CD4-positive, alpha-beta T cell treated with Interferon gamma for 1 hour (primary cell): Measurements from ENCODE around the gene IL1RN.

Experiments used
- DNase-seq: peaks from one replicate; pipeline ENCODE4 v3.0.0-alpha.2; 2020

IL1RN gene

DNA sequence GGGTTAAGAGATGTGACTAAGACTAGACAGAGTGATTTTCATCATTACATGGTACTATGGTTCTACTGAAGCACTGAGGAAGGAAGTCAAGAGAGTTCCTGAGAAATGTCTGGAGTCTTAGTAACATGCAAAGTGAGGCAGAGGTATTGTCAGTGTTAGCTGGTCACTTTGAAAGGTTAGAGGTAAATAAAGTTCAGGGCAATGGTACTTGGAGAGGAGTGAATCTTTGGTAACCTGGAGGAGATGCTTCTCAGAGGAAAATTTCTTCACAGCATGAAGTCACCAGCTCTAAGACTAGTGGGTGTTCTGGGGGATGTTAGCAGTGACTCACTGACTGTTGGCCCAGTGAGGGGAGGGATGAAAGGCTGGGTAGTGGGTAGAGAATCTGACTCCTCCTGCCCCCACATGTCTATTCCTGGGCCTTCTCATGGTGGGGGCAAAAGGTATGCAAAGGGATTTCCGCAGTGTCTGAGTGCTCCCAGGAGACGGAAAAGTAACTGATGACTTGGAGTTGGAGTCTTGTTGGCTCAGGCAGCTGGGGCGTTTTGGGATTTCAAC is 23.3 kb upstream of the IL1RN start:
- DNase-seq, result no peak

DNA sequence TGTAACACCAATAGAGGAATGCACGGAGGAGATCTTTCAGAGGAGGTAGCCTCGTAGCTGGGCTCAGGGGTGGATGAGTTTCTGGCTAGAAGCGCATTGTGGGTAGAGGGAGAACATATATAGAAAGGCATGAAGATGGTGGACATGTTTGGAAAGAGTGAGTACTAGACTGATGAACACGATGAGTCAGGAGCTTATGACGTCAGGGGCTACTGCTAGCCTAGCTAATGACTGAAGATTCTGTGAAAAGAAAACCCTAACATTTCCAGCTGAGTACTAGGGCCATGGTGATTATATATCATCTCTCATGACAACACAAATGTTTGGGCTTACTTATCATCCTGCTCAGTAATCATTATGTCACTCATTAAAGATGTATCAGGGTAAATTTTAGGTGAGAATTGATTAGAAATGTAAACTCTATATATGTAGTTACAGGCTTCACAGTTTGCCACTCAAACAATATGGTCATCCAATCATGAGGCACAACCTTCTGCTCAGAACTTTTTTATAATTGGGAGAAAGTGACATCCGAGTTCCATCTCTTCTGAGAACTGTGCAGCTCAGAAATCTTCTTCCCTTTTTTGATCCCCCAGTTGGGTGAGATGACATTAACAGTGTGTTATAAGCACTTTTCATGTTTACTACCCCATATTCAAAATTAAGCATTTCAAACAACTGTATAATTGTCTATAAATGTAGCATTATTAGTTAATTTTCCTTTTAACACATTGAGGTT is 22.2 kb upstream of the IL1RN start:
- no peak for DNase-seq

DNA sequence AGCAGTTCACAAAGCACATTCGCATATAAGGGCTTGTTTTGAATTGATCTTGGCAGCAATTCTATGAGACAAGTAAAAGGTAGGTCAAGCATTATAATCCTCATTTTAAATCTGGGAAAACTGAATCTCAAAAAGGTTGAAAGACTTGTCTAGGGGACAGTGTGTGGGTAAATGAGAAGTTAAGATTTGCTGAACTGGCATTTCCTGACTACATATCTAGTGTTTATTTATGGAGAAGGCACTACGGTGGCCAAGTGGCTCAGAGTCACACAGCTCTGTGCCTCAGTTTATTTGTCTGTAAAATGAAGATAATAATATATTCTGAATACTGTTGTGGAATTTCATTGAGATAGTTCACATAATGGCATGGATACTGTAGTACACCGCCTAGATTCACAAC is 16.3 kb upstream of the IL1RN start:
- no peak for DNase-seq

DNA sequence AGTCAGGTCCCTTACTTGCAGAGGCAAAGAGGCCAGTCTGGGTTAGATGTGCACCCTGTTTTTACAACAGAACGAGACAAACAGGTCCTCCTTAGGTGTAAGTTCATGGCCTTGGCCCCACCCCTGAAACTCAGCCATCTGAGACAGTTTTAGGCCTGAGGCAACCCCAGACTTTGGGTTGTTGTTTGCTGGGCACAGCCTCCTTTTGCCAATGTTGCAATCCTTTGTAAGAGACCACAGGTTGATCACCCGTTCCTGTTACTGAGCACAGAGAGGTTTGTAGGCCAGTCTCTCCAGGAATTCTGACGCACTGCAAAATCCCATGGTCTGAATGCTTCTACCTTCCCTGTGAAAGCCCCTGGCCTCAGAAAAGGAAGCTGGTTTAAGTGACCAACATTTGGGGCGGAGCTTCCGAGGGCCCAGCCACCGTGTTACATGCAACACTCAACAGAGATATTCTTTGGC is 15.5 kb upstream of the IL1RN start:
- DNase-seq, result peak; percentile 60

DNA sequence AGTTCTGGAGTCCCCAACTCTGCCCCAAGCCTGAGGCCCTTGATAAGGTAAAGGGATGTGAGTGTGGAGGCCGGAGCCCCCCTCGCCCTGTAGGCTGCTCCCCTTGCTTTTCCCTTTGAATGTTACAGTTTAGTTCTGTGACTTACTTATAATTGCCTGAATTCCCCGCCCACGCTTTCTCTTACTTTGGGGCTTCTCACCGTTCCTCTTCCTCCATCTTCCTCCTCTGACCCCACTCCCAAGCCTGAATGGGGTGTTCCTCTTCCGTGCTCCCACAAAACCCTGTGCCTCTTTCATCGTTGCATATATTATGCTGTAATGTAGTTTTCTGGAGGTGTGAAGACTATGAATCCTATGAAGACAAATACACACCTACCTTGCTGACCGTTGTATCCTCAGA is 15.0 kb upstream of the IL1RN start:
- DNase-seq, result no peak

DNA sequence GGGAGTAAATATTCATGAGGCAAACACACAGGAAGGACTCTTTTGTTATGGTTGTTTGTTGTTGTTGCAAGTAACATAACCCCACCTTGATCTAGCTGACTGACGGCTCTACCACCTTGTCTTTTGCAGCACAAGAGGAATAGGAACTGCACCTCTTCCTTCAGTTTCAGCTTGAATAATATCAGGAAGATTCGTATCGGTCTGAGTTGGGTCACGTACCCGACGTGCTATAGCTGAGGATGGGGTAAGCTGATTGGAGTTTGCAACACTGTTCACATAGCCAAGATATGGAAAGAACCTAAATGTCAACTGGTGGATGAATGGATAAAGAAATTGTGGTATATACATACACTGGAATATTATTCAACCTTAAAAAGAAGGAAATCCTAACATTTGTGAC is 14.5 kb upstream of the IL1RN start:
- DNase-seq, result no peak

DNA sequence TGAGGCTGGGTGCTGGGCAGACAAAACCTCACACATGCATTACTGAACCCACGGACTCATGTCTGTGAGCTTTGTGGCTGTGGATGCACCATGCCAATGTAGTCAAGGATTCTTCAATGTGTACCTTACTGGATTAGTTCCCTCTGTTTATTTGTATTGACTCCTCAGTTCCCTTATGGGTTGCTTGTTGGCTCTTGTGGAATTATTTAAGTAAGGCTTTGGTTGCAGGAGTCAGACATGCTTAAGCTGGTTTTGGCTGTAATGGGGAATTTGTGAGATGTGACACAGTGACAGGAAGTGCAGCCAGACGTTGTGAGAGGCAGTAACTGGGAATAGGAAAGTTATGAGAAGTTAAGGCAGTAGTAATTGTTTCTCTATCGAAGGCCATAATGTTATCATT is 13.6 kb upstream of the IL1RN start:
- DNase-seq, result no peak

DNA sequence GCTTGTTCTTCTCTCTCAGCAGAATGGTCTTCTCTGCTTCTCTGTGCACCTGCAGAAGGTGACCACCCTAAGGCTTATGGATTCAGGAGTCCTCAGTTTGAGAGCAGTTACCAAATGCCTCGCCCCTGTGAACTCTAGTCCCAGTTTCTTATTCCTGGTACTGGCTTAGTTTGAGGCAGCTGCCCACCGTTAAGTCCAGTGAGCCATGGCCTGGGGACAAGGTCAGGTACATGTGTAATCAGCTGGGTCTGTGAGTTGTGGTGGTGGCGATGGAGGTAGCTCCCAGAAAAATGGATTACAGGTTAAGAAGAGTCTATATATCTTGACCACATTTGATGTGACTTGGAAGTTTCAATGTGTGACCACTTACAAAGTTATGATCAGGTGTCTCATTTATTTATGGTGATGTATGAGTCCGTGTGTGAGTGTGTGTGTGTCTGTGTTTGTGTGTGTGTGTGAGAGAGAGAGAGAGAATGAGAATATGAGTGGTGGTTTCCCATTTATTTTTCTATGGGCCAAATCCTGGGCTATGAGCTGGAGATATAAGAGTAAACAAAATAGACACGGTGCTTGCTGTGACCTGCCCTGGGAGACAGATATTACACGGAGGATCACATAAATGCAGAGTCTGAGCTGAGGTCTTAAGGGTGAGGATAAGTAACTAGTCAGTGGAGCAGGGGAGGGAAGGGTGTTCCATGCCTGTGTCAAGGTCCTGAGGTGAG is 13.0 kb upstream of the IL1RN start:
- no peak for DNase-seq

DNA sequence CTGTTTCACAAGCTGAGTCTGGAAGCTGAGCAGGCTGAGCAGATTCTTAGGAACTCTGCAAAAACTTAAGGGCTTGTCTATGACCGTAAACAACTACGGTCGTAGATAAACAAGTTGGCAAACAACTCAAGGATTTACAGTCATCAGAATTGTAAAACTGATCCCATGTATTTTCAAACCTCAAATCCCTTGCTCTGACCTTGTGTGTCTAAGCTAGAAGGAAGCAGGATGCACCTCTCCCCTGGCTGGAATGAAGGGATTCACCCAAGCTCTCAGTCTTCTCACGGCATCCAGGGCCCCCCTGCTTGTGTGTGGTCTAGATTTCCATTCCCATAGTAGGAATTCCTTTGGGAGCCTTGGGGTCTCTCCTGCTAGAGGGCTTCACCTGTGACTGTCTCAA is 12.4 kb upstream of the IL1RN start:
- DNase-seq, result no peak

DNA sequence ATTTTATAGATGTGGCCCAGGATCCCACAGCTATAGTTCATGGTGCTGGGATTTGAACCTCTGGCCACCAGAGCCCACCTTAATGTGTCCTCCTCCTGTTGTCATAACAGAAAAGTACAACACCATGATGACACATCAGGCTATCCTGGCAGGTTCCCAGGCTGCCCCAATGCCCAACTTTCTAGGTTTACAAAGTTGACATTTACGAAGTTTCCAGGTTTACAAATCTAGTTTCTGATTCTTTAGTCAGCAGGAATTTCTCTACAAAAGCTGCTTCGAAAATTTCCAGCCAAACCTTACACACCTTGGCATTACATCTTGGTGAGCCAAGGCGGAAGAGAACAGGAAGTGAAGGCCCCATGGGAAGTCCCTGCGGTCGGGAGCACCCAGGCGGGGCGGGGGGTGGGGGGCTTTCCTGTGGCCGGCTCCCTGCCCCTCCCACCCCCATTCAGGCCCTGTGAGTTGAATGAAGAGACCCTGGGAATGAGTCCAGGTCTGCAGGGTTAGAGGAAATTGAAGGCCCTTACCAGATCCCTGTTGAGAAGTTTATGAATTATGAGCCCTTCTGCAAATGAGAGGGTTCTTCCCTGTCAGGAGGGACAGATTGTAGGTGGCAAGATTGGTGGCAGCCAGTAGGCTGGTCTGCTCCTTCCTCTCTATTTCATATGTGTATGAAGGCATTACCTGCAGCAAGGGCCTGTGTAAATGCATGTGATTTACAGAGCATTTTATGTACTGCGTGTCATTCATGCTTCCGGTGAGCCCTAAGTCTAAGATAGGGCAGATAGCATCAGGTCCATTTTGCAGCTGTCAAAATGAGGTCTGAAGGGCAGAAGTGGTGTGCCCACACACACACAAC is 11.1 kb upstream of the IL1RN start:
- peak; percentile 42 for DNase-seq

DNA sequence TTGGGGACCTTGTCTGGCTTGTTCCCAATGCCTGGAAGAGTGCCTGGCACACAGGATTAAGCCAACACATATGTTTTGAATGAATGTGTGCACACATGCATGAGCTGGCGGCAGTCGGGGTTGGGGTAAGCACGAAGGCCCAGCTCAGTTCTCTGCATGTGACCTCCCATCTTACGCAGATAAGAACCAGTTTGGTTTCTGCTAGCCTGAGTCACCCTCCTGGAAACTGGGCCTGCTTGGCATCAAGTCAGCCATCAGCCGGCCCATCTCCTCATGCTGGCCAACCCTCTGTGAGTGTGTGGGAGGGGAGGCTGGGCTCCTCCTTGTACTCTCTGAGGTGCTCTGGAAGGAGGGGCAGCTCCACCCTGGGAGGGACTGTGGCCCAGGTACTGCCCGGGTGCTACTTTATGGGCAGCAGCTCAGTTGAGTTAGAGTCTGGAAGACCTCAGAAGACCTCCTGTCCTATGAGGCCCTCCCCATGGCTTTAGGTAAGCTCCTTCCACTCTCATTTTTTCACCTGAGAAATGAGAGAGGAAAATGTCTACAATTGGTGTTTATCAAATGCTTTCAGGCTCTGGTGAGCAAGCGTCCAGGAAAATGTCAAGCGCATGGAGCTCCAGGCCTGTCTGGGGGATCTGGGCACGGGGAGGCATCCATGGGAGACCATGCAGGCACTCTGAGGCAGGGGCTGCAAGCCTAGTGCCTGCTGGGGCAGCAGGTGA is 9.7 kb upstream of the IL1RN start:
- DNase-seq, result no peak

DNA sequence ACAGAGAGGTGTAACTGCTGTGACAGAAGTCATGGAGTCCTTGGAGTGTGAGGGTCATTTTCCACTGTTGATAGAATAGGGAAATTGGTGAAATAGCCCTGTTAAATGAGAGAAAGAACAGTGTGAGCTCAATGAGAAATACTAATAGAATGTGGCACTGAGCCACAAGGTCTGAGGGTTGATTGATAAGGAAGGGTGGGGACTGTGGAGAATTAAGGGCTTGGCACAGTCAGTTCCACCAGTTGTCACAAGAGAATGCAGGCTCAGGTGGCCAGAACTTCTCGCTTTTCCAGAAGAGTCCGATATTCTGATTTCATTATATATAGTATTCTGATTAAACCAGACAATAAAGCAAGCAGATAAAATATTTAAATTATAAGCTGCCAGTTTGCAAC is 9.1 kb upstream of the IL1RN start:
- DNase-seq, result no peak

DNA sequence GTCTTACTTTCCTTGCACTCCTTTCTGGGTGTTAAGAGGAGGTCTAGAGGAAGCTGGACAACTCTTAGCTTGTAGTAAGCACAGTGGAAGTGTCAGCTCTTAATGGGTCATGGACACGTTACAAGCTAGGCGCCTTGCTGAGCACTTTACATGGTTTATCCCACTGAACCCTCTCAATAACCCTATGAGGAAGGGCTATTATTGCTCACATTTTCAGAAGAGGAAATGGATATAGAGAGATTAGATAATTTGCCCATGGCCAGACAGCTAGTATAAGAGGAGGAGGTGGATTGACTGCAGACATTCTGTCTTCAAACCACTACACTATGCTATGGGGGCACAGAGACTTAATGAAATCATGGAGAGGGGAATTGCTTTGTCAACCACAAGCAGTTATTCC is 8.3 kb upstream of the IL1RN start:
- DNase-seq, result no peak

DNA sequence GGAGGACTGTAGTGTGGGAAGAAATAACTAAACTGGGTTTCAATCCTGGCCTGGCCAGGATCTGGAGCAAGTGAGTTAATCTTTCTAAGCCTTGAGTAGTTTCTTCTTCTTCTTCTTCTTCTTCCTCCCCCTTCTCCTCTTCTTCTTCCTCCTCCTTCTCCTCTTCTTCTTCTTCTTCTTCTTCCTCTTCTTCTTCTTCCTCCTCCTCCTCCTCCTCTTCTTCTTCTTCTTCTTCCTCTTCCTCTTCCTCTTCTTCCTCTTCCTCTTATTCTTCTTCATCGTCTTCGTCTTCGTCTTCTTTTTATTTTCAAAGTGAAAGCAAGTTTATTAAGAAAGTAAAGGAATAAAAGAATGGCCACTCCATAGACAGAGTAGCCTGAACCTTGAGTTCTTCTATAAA is 6.5 kb upstream of the IL1RN start:
- DNase-seq, result no peak

DNA sequence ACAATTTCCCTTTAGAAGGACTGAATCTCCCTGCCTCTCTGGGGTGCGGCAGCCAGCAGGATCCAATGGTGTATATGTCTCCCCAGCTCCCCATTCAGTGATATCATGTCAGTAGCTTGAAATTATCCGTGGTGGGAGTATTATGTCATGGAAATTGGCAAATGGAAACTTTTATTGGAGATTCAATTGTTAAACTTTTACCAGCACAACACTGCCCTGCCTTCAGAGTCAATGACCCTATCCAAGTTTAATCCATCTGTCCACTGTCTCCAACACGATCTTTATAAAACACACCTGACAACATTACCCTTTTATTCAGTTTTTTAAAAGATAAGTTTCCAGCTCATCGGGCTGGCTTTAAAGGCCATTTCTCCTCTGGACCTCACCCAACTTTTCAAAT is 5.0 kb upstream of the IL1RN start:
- DNase-seq, result no peak

DNA sequence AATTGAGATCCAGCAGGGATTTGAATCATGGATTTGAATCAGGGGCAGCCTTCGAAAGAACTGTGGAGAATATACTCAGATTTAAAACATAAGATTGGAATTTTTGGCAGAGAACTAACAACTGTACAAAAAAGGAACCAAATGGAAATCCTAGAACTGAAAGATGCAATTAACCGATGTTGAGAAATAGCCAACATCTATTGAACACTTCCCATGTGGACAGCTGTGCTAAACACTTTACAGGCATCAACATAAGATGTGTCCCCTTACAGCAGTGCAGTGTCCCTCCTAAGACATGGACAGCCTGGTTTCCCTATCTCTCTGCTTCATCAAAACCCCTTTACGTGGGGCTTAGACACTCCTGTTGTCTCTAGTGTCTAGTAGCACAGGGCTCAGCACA is 3.7 kb upstream of the IL1RN start:
- DNase-seq, result no peak

DNA sequence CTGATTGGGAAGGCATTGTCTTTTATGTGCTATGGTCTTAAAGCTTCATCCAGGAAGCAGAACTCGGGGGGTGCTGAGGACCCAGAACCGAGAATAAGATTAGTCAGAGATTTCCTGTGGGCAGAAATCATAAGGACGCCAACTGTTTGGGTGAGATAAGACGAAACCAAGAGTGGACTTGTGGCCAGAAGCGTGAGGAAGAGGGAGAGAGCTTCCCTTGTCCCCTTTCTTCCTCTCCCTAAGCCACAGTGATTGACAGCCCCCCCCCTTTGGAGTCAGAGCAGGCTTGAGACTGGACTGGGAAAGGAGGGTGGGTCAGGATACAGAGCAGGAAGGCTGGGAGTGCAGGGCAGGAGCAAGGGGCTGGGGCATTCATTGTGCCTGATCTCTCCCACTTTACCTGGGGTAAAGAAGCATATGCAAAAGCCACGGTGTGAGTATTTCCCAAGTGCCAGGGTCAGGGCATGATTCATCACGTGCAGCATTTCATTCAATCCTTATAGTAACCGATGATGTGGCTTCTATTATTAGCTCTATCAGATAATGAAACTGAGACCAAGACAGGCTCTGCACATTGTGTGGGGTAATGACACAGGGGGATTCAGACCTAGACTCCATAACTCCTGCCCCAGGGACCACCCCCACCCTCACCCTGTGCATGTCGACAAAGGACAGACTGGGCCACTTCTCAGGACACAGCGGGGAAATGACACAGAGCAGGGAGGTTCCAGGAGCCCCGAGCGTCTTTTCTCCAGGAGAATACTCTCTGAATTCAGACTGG is 3.0 kb upstream of the IL1RN start:
- DNase-seq, result no peak

DNA sequence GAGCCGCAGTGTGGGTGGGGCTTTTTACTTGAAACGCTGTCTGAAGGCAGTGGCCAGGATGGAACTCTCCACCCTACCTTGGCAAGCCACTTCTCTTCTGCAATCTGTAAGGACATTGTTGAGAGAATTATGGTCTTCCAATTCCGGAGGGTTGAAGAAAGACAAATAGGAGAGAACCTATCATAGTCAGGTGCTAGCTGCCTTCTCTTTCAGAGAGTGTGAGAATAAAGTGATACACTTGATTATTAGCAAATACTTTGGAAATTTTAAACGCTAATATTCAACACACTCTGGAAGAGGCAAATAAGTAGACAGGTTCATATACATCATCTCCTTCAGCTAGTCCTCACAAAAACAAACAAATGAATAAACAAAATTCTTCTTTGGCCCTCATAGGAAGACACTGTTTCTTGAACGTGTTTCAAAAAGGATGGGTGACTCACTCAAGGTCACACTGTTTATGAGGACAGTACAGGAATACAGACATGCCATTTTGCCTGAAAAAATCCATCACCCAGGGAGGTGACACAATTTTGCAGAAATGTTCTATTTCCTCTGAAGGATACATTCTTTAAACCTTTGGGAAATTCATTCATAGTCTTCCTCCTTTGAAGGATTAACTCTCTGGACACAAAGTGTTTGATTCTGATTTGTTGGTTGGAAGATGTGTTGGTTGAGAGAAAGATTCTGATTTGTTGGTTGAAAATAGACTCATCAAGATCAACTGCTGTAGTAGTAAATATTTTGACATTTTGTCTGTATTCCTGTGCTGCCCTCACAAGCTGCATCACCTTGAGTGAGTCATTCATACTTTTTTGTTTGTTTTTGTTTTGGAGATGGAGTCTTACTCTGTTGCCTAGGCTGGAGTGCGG is 2.2 kb upstream of the IL1RN start:
- no peak for DNase-seq

DNA sequence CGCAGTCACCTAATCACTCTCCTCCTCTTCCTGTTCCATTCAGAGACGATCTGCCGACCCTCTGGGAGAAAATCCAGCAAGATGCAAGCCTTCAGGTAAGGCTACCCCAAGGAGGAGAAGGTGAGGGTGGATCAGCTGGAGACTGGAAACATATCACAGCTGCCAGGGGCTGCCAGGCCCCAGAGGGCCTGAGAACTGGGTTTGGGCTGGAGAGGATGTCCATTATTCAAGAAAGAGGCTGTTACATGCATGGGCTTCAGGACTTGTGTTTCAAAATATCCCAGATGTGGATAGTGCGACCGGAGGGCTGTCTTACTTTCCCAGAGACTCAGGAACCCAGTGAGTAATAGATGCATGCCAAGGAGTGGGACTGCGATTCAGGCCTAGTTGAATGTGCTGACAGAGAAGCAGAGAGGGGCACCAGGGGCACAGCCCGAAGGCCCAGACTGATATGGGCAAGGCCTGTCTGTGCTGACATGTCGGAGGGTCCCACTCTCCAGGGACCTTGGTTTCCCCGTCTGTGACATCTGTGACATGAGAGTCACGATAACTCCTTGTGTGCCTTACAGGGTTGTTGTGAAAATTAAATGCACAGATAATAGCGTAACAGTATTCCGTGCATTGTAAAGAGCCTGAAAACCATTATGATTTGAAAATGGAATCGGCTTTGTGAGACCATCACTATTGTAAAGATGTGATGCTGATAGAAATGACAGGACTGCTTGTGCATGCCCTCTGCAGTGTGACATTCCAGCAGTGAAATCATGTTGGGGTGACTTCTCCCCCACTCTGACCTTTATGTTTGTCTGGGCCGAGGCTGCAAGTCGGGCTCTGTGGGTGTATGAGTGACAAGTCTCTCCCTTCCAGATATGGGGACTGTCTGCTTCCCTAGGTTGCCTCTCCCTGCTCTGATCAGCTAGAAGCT is 510 bp downstream of the IL1RN start:
- no peak for DNase-seq
